ENCODE data around the gene APLNR. TPM values are rescaled to one million over a fixed set of nuclear protein-coding genes. Genes with fewer than 3 reads are reported as not detected.

APLNR gene
- total RNA-seq, 2 donors from 2014 or later, result 6.3 to 13.6 TPM

DNA sequence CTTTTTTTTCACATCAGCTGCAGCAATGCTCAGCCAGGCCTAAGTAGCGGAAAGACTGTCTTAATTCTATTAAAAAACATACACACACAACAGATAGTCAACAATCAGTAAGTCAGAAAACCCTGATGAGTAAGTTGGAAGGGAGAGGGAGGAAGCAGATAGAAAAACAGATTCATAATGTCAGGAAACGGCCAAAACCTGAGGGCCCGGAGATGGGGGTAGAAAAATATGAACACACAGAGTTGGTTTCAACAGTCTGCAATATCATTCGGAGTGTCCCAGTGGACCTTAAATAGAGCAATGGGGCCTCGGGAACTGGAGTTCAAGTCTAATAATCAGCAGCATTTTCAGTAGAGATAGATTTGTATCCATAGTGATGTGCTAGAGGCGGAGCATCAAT lies 40.5 kb downstream of the APLNR start:
- TF ChIP-seq, protein P1, sequence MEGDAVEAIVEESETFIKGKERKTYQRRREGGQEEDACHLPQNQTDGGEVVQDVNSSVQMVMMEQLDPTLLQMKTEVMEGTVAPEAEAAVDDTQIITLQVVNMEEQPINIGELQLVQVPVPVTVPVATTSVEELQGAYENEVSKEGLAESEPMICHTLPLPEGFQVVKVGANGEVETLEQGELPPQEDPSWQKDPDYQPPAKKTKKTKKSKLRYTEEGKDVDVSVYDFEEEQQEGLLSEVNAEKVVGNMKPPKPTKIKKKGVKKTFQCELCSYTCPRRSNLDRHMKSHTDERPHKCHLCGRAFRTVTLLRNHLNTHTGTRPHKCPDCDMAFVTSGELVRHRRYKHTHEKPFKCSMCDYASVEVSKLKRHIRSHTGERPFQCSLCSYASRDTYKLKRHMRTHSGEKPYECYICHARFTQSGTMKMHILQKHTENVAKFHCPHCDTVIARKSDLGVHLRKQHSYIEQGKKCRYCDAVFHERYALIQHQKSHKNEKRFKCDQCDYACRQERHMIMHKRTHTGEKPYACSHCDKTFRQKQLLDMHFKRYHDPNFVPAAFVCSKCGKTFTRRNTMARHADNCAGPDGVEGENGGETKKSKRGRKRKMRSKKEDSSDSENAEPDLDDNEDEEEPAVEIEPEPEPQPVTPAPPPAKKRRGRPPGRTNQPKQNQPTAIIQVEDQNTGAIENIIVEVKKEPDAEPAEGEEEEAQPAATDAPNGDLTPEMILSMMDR (IDR thresholded peaks at IDR 0.05), result no peak
- DNase-seq (ENCODE audit: low spot score), result no peak
- no peaks in the 10 kb centered on the region for H3K36me3 ChIP-seq
- H3K4me1 ChIP-seq, result peaks cover 0 to 24% of the 10 kb centered on the region in 2 donors
- no peak overlapping the region for H3K27ac ChIP-seq
- H3K4me3 ChIP-seq, result no peak overlapping the region
- no peaks in the 10 kb centered on the region for H3K27me3 ChIP-seq
- H3K9me3 ChIP-seq, result no peaks in the 10 kb centered on the region

GRCh38 chr11:57192316-57192715 lies 44.7 kb downstream of the APLNR start:
- Histone ChIP-seq H3K27ac (no peak overlapping the region), H3K36me3 (no peaks in the 10 kb centered on the region), H3K27me3 (no peaks in the 10 kb centered on the region), H3K4me3 (no peak overlapping the region), H3K9me3 (no peaks in the 10 kb centered on the region), H3K4me1 (peaks cover 0 to 10% of the 10 kb centered on the region in 2 donors)
- no peak for DNase-seq (ENCODE audit: low spot score)
- TF ChIP-seq, protein P1 (IDR thresholded peaks at IDR 0.05), result no peak

DNA sequence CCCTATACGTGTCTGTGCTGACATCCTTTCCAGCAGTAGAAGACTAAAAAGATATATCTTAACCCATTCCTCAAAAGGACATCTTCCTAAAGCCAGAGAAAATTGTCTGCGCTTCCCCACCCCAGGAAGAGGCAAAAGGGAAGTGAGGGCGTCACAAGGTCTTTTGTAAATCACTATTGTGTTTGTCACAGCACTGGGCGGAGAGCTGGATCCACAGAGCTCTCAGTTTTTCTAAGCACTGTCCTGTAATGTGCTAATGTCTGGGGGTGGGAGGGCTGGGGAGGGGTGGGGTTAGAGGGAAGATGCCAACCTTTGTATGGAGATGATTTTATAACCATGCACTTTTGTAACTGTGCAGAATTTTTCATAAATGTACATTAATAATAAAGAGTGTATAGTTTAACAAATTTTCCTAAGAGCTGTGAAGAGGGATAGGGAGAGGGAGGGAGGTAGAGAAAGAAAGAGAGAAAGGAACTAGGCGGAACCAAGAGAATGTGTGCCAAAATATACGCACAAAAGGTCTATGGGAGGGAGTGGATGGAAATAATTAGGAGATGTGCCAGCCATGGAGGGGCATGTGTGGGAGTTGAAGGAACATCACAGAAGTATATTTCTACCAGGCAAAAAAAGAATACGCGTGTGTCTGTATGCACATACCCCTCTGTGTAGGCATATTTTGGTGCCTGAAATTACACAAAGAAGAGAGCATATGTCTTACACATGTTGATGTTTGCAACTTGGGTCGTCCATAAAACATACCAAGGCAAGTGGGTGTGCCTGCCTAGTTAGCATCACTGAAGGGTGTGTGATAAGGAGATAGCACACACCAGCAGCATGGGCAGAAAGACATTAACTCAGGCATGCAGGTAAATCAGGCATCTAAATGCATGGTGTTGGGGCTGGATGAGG lies 45.5 kb downstream of the APLNR start:
- Histone ChIP-seq H3K27ac (no peak overlapping the region), H3K4me1 (peaks cover 0 to 7% of the 10 kb centered on the region in 2 donors), H3K36me3 (no peaks in the 10 kb centered on the region), H3K27me3 (no peaks in the 10 kb centered on the region), H3K4me3 (no peak overlapping the region), H3K9me3 (no peaks in the 10 kb centered on the region)
- no peak for DNase-seq (ENCODE audit: low spot score)
- TF ChIP-seq, protein P1 (IDR thresholded peaks at IDR 0.05), result no peak

DNA sequence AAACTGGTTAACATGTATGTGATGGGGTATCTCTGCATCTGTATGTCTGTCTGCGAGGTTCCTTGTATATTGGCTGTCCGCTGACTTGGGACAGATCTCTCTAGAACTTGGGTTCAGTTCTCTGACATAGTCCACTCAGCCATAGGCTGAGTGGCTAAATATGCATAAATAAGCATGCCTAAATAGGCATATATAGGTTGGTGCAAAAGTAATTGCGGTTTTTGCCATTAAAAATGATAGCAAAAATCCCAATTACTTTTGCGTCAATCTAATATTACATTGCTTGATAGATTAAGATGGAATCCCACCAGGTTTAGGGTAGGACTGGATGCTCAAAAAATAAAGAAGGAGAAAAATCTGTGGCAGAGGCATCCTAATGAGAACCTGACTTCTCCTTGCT lies 46.5 kb downstream of the APLNR start:
- DNase-seq (ENCODE audit: low spot score), result no peak
- Histone ChIP-seq H3K4me3 (no peak overlapping the region), H3K9me3 (no peaks in the 10 kb centered on the region), H3K4me1 (no peaks in the 10 kb centered on the region), H3K27me3 (no peaks in the 10 kb centered on the region), H3K36me3 (no peaks in the 10 kb centered on the region), H3K27ac (no peak overlapping the region)
- TF ChIP-seq, protein P1 (IDR thresholded peaks at IDR 0.05), result no peak

Other genes starting within 250 kb of the APLNR start
- not detected for gene OR5AK2, start 248.3 kb downstream of the APLNR start, total RNA-seq
- gene LRRC55, start 55.3 kb downstream of the APLNR start, total RNA-seq, result not detected
- 10 to 100 TPM; 26.8 to 52.5 TPM for gene TNKS1BP1, start 87.7 kb upstream of the APLNR start, total RNA-seq
- gene SSRP1, start 98.6 kb upstream of the APLNR start, total RNA-seq, result 10 to 100 TPM; 42.3 to 54.3 TPM
- gene P2RX3, start 101.1 kb upstream of the APLNR start, total RNA-seq, result 1 to 10 TPM in 1 of 2 donors, not detected in 1; 1.4 TPM
- gene PRG3, start 143.9 kb upstream of the APLNR start, total RNA-seq, result not detected
- gene PRG2, start 153.4 kb upstream of the APLNR start, total RNA-seq, result not detected
- 10 to 100 TPM; 31.7 to 61.3 TPM for gene SLC43A3, start 189.9 kb upstream of the APLNR start, total RNA-seq
- gene RTN4RL2, start 223.3 kb upstream of the APLNR start, total RNA-seq, result 1 to 10 TPM in 1 of 2 donors, under 1 TPM in 1; 0.94 to 1.3 TPM